Kidney tubule cell (primary cell): Measurements from ENCODE around the gene TRIB2.

ENCODE experiments used
- DNase-seq: peaks from one replicate; pipeline ENCODE4 v3.0.0-alpha.2; 2018; ENCODE audit warnings: low spot score

The TRIB2 gene

GRCh38 chr2:12700989-12701388, 15.7 kb upstream of the TRIB2 start:
- DNase-seq = no peak

- DNase-seq = no peak
Measured at GRCh38 chr2:12701786-12702167, 15.0 kb upstream of the TRIB2 start.

GRCh38 chr2:12702168-12703121, 14.3 kb upstream of the TRIB2 start:
- DNase-seq = peak; percentile 65

DNA sequence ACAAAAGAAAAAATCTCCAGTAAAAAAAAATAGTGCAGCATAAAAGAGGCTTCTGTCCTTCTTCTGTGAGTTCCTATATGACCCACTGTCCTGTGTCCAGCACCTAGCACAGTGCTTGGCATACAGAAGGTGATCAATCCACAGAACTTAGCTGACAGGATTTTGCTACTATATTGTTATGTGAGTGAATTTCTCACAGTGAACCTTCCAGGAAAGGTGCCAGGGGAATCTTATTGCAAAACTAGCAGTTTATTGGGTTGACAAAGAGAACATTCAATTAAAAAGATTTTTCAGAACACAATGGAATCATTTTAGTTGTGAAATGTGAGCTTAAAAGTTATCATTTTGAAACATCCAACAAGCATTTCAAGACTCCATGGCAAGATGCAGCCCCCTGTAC, 12.4 kb upstream of the TRIB2 start:
- no peak for DNase-seq

GRCh38 chr2:12705230-12705629, 11.5 kb upstream of the TRIB2 start:
- DNase-seq = no peak

GRCh38 chr2:12705742-12706141, 11.0 kb upstream of the TRIB2 start:
- no peak for DNase-seq

GRCh38 chr2:12708508-12709206, 8.1 kb upstream of the TRIB2 start:
- no peak for DNase-seq

- DNase-seq = peak; percentile 26
Measured at GRCh38 chr2:12709207-12709522, 7.6 kb upstream of the TRIB2 start.

GRCh38 chr2:12710301-12710700, 6.4 kb upstream of the TRIB2 start:
- no peak for DNase-seq

GRCh38 chr2:12711339-12711738, 5.4 kb upstream of the TRIB2 start:
- DNase-seq = no peak

GRCh38 chr2:12712881-12713280, 3.9 kb upstream of the TRIB2 start:
- DNase-seq = no peak

GRCh38 chr2:12714391-12715221, 2.1 kb upstream of the TRIB2 start:
- DNase-seq = peak; percentile 67

GRCh38 chr2:12715258-12716031, 1.3 kb upstream of the TRIB2 start:
- peak; percentile 18 for DNase-seq

- peak; percentile 86 for DNase-seq
Measured at GRCh38 chr2:12716032-12716281, 779 bp upstream of the TRIB2 start.

- peak; percentile 47 for DNase-seq
Measured at GRCh38 chr2:12717191-12718014, 667 bp downstream of the TRIB2 start.

DNA sequence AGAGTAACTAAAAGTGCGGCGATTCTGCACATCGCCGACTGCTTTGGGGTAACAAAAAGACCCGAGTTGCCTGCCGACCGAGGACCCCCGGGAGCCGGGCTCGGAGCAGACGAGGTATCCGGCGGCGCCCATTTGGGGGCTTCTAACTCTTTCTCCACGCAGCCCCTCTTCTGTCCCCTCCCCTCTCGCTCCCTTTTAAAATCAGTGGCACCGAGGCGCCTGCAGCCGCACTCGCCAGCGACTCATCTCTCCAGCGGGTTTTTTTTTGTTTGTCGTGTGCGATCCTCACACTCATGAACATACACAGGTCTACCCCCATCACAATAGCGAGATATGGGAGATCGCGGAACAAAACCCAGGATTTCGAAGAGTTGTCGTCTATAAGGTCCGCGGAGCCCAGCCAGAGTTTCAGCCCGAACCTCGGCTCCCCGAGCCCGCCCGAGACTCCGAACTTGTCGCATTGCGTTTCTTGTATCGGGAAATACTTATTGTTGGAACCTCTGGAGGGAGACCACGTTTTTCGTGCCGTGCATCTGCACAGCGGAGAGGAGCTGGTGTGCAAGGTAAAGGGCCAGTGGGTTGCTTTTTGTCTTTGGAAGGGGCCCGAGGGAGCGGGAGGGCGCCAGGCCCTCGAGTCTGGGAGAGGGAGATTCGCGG, 1.4 kb downstream of the TRIB2 start:
- peak; percentile 26 for DNase-seq

GRCh38 chr2:12718711-12719399, 2.1 kb downstream of the TRIB2 start:
- no peak for DNase-seq

DNA sequence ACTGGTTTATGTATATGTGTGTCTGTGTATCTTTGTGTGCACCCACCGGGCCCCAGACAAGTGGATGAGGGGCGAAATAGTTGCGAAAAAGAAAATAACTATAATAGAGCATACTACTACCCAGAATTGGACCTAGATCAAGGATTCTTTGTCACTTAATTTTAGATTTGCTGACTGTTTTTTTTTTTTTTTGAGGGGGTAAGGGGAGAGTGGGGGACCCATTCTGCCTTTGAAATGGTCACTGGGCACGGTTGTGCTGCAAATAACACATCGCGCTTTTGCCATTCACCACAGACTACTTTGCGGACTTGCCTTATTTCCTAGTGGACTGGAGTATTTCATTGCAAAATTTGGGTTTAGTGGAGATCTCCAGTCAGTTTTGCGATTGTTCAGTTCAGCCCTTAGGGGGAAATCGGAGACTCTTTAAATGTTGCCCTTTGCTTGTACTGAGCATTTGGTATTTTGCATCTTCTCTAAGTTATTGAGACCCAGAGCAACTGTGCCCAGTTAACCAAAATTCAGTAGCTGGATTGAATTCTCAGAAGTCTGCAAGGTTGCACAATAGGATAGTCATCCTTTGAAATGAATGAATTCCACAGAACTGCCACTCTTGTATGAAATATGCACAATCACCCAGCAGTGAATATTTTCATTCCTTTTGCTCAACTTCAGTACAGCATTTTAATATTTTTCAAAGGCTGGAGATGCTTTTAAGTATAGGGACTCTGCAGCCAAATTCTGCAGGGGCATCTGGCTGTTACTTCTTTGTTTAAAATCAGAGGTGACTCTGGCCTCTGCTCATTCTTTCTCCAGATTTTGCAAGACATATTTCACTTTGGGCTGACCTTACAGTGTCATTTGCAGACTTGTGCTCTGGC, 2.9 kb downstream of the TRIB2 start:
- no peak for DNase-seq

- no peak for DNase-seq
Measured at GRCh38 chr2:12720278-12720620, 3.5 kb downstream of the TRIB2 start.
